ENCODE data around the gene ACOXL.
"Not testable (repeated sequence)": the region's sequence is repeated elsewhere in the genome, so short reads cannot be mapped to it uniquely, and the experiment has no call there.

The ACOXL gene

GRCh38 chr2:110929528-110929927 is 197.2 kb downstream of the ACOXL start:
- DNase-seq (ENCODE audit: low read depth) = no peak

GRCh38 chr2:110931648-110932047 is 199.3 kb downstream of the ACOXL start:
- DNase-seq (ENCODE audit: low read depth) = peak; percentile 72

GRCh38 chr2:110933420-110933819 is 201.0 kb downstream of the ACOXL start:
- no peak for DNase-seq (ENCODE audit: low read depth)

- no peak for DNase-seq (ENCODE audit: low read depth)
Observed at GRCh38 chr2:110934948-110935347, 202.6 kb downstream of the ACOXL start.

GRCh38 chr2:110940376-110940910 is 208.1 kb downstream of the ACOXL start:
- no peak for DNase-seq (ENCODE audit: low read depth)

GRCh38 chr2:110941226-110941625 is 208.9 kb downstream of the ACOXL start:
- DNase-seq (ENCODE audit: low read depth) = no peak

GRCh38 chr2:110943070-110943634 is 210.8 kb downstream of the ACOXL start:
- DNase-seq (ENCODE audit: low read depth) = no peak

- no peak for DNase-seq (ENCODE audit: low read depth)
Observed at GRCh38 chr2:110946902-110947301, 214.5 kb downstream of the ACOXL start.

GRCh38 chr2:110948027-110948674 is 215.8 kb downstream of the ACOXL start:
- DNase-seq (ENCODE audit: low read depth) = peak; percentile 1

GRCh38 chr2:110950281-110950680 is 217.9 kb downstream of the ACOXL start:
- no peak for DNase-seq (ENCODE audit: low read depth)

GRCh38 chr2:110955045-110955444 is 222.7 kb downstream of the ACOXL start:
- no peak for DNase-seq (ENCODE audit: low read depth)

GRCh38 chr2:110955556-110955955 is 223.2 kb downstream of the ACOXL start:
- DNase-seq (ENCODE audit: low read depth) = no peak

- no peak for DNase-seq (ENCODE audit: low read depth)
Observed at GRCh38 chr2:110957293-110957692, 224.9 kb downstream of the ACOXL start.

GRCh38 chr2:110958346-110959119 is 226.2 kb downstream of the ACOXL start:
- no peak for DNase-seq (ENCODE audit: low read depth)

- DNase-seq (ENCODE audit: low read depth) = no peak
Observed at GRCh38 chr2:110959198-110959597, 226.8 kb downstream of the ACOXL start.

- DNase-seq (ENCODE audit: low read depth) = no peak
Observed at GRCh38 chr2:110960281-110960680, 227.9 kb downstream of the ACOXL start.

GRCh38 chr2:110960954-110961353 is 228.6 kb downstream of the ACOXL start:
- DNase-seq (ENCODE audit: low read depth) = no peak

- DNase-seq (ENCODE audit: low read depth) = not testable (repeated sequence)
Observed at GRCh38 chr2:110961643-110962042, 229.3 kb downstream of the ACOXL start.

- DNase-seq (ENCODE audit: low read depth) = no peak
Observed at GRCh38 chr2:110969696-110970095, 237.3 kb downstream of the ACOXL start.

GRCh38 chr2:110970201-110970600 is 237.8 kb downstream of the ACOXL start:
- DNase-seq (ENCODE audit: low read depth) = no peak

- no peak for DNase-seq (ENCODE audit: low read depth)
Observed at GRCh38 chr2:110971811-110972210, 239.4 kb downstream of the ACOXL start.

GRCh38 chr2:110973262-110973661 is 240.9 kb downstream of the ACOXL start:
- no peak for DNase-seq (ENCODE audit: low read depth)

- DNase-seq (ENCODE audit: low read depth) = no peak
Observed at GRCh38 chr2:110977403-110977802, 245.0 kb downstream of the ACOXL start.
